K562 (cell line): ENCODE data around the gene OR2S2. TPM values are rescaled to one million over a fixed set of nuclear protein-coding genes. Genes with fewer than 3 reads are reported as not detected.
A peak's percentile ranks its signal among the peaks of the same experiment; 100 is the strongest.

Experiments used
- ATAC-seq: fragments of 200-7000 bp; cut with Tn5 transposase; 3 replicates; pipeline ENCODE4 v1.9.1; 2020; ENCODE audit warnings: moderate library complexity
- BruUV-seq: library from RNA; stranded (reverse); fragments of 400-500 nt; replicated peaks from 2 replicates; lab custom pipeline; 2021; lab: Mats Ljungman, UMichigan
- CTCF ChIA-PET: fragments of 300-600 bp; formaldehyde crosslinking; extraction: SDS; loops from one replicate; lab custom pipeline; 2021; ENCODE audit warnings: low intra/inter-chr PET ratio; lab: Yijun Ruan, JAX
- POLR2A ChIA-PET: fragments of 300-600, 350-650 bp; sonication (Branson Sonifier 250); formaldehyde crosslinking; extraction: SDS; loops from one replicate; lab custom pipeline; 2021; ENCODE audit warnings: antibody characterized with exemption, inconsistent platforms; lab: Yijun Ruan, JAX
- DNase-seq, 4 experiments: peaks; one replicate each; pipeline versions ENCODE4 v3.0.0 to v3.0.0-alpha.2; 2011 to 2018; ENCODE audit warnings: low spot score in 3 of 4, mixed read lengths in 3 of 4; ENCODE audit errors: extremely low read depth in 1 of 4
- FAIRE-seq: peaks from 2 replicates; lab custom pipeline; 2011; peaks lifted over from hg19 to GRCh38; lab: Jason Lieb, UNC
- H2AFZ ChIP-seq: 2 replicates; pipeline ENCODE4 v1.6.0; 2011; ENCODE audit warnings: low read depth, low read length, control low read depth, inconsistent platforms
- H3K27ac ChIP-seq: fragments of 200-600 bp; 3 replicates; pipeline ENCODE4 v1.8.0; 2011; ENCODE audit warnings: low read depth, mild to moderate bottlenecking, control low read depth, inconsistent platforms, low read length, moderate library complexity, mixed read lengths; ENCODE audit errors: extremely low read depth
- H3K27me3 ChIP-seq, 2 experiments: fragments of 300-600 bp in 1 of 2; 2 replicates in 1 of 2; 3 replicates in 1 of 2; pipeline versions ENCODE4 v1.6.0 to v1.8.0; 2011; ENCODE audit warnings: inconsistent platforms in 2 of 2, low read length in 2 of 2, mild to moderate bottlenecking in 1 of 2, mixed read lengths in 1 of 2, moderate library complexity in 1 of 2; ENCODE audit not compliant: control insufficient read depth in 2 of 2, insufficient read depth in 2 of 2
- H3K36me3 ChIP-seq: fragments of 300-600 bp; 3 replicates; pipeline ENCODE4 v1.8.0; 2011; ENCODE audit warnings: mild to moderate bottlenecking, low read length, inconsistent platforms; ENCODE audit not compliant: control insufficient read depth, insufficient read depth
- H3K4me1 ChIP-seq, 2 experiments: fragments of 200-600 bp in 1 of 2; replicated peaks in 1 of 2; 2 replicates in 1 of 2; 3 replicates in 1 of 2; pipeline versions ENCODE4 v1.5.1 to v1.8.0; 2011; ENCODE audit warnings: inconsistent platforms in 2 of 2, low read length in 2 of 2, mild to moderate bottlenecking in 1 of 2, mixed read lengths in 1 of 2, moderate library complexity in 1 of 2; ENCODE audit not compliant: control insufficient read depth in 2 of 2, insufficient read depth in 2 of 2
- H3K4me2 ChIP-seq: 2 replicates; pipeline ENCODE4 v1.6.1; 2011; ENCODE audit warnings: low read length, control low read depth, inconsistent platforms, mixed read lengths; ENCODE audit not compliant: insufficient read depth
- H3K4me3 ChIP-seq: fragments of 200-600 bp; sonication (generic), shearing (Covaris generic); 2 replicates; pipeline ENCODE4 v1.5.1; 2016; ENCODE audit warnings: control low read depth, inconsistent platforms
- H3K79me2 ChIP-seq: fragments of 200-600 bp; 3 replicates; pipeline ENCODE4 v1.8.0; 2011; ENCODE audit warnings: low read length, inconsistent platforms; ENCODE audit not compliant: control insufficient read depth, insufficient read depth
- H3K9ac ChIP-seq, 2 experiments: 2 replicates each; pipeline versions ENCODE4 v1.6.0 to v1.6.1; 2011; ENCODE audit warnings: low read depth in 2 of 2, low read length in 2 of 2, control low read depth in 1 of 2, inconsistent platforms in 1 of 2, mild to moderate bottlenecking in 1 of 2, mixed read lengths in 1 of 2; ENCODE audit not compliant: insufficient read depth in 1 of 2
- H3K9me1 ChIP-seq: one replicate; pipeline ENCODE4 v1.6.0; 2011; ENCODE audit warnings: inconsistent platforms, mild to moderate bottlenecking, low read length, moderate library complexity; ENCODE audit not compliant: control insufficient read depth, insufficient read depth
- H3K9me3 ChIP-seq: replicated peaks from 2 replicates; pipeline ENCODE4 v1.5.1; 2011; ENCODE audit warnings: low read depth, low read length, inconsistent platforms; ENCODE audit not compliant: control insufficient read depth, insufficient read depth
- H4K20me1 ChIP-seq: replicated peaks from 2 replicates; pipeline ENCODE4 v1.6.1; 2011; ENCODE audit warnings: low read length, inconsistent platforms, mixed read lengths; ENCODE audit not compliant: control insufficient read depth, insufficient read depth
- E2F1 ChIP-seq: sonication (generic); formaldehyde crosslinking; IDR thresholded peaks from 2 replicates; pipeline ENCODE4 v1.8.1; 2023; ENCODE audit warnings: mild to moderate bottlenecking, missing genetic modification reagents, moderate library complexity
- HNRNPK ChIP-seq: fragments of 200-400 bp; formaldehyde crosslinking; IDR thresholded peaks from one replicate; pipeline ENCODE4 v1.6.1; 2018; ENCODE audit warnings: mild to moderate bottlenecking, low read depth, low read length; ENCODE audit not compliant: poor library complexity, severe bottlenecking
- NRF1 ChIP-seq, 2 experiments: fragments of 450-650 bp; IDR thresholded peaks in 1 of 2; conservative IDR thresholded peaks in 1 of 2; 2 replicates each; pipeline ENCODE4 v1.6.1; 2014; ENCODE audit warnings: mild to moderate bottlenecking in 2 of 2
- PHTF2 ChIP-seq: fragments of 250-450 bp; sonication (Bioruptor Pico); IDR thresholded peaks from 2 replicates; pipeline ENCODE4 v1.5.0; 2021; ENCODE audit warnings: mild to moderate bottlenecking
- POLR2G ChIP-seq: fragments of 200-400 bp; formaldehyde crosslinking; IDR thresholded peaks from 2 replicates; pipeline ENCODE4 v1.6.1; 2017; ENCODE audit warnings: low read depth, mild to moderate bottlenecking, antibody characterized with exemption, low read length, moderate library complexity
- PTTG1 ChIP-seq: fragments of 450-650 bp; IDR thresholded peaks from 2 replicates; pipeline ENCODE4 v1.6.1; 2016; ENCODE audit warnings: low read depth, mild to moderate bottlenecking, missing genetic modification characterization, missing compliant biosample characterization
- SMAD4 ChIP-seq: fragments of 250-450 bp; sonication (Bioruptor Pico); conservative IDR thresholded peaks from 2 replicates; pipeline ENCODE4 v1.8.0; 2021; ENCODE audit warnings: inconsistent platforms, mild to moderate bottlenecking, moderate library complexity
- ZNF347 ChIP-seq: fragments of 450-650 bp; formaldehyde crosslinking; IDR thresholded peaks from 2 replicates; pipeline ENCODE4 v1.4.0; 2020; ENCODE audit warnings: low read depth, mild to moderate bottlenecking, moderate library complexity
- ZNF592 ChIP-seq: fragments of 450-650 bp; IDR thresholded peaks from 2 replicates; pipeline ENCODE4 v1.6.1; 2017; ENCODE audit warnings: antibody characterized with exemption, mild to moderate bottlenecking
- whole genome bisulfite sequencing: fragments of 100-300 bp; shearing (Covaris generic); methylation state at CpG from one replicate; pipeline ENCODE4 v1.1.6; 2016; ENCODE audit warnings: low coverage, mixed read lengths; ENCODE audit not compliant: insufficient coverage; ENCODE audit errors: missing lambda C conversion rate; 5-methylcytosine and 5-hydroxymethylcytosine counted together
- in situ Hi-C: fragments of 300-500 bp; cut with MboI; formaldehyde crosslinking; loops from 4 replicates; pipeline ENCODE4 v1.15.0; 2018; ENCODE audit warnings: inconsistent platforms, mixed read lengths
- intact Hi-C: fragments of 100-400 bp; cut with micrococcal nuclease; formaldehyde crosslinking; loops from 2 replicates; pipeline ENCODE4 v1.14.2; 2022
- polyA plus RNA-seq, 8 experiments: library from polyadenylated mRNA; depleted of rRNA in 4 of 8; stranded (reverse) in 5 of 8; unstranded in 3 of 8; fragments of >200 nt; fragmentation: Nextera tagmentation in 2 of 8; fragmentation: Illumina TruSeq in 1 of 8; extraction: Ambion mirVana in 2 of 8; extraction: Trizol in 1 of 8; gene quantifications; 2 replicates each; pipeline versions ENCODE4 v1.2.1 to v1.2.3, GENCODE V29; 2011 to 2014; ENCODE audit warnings: inconsistent platforms in 1 of 8, missing spikeins in 1 of 8
- total RNA-seq, 7 experiments: library from RNA; depleted of rRNA in 6 of 7; stranded (reverse); fragments of >200 nt in 6 of 7; fragmentation: Illumina TruSeq in 2 of 7; extraction: Trizol in 2 of 7; gene quantifications; 2 replicates each; pipeline versions ENCODE4 v1.2.1 to v1.2.3, GENCODE V29; 2011 to 2021; ENCODE audit warnings: low replicate concordance in 1 of 7
- TF ChIP-seq, protein P1 (sequence below): fragments of 450-650 bp; formaldehyde crosslinking; IDR thresholded peaks from 2 replicates; pipeline ENCODE4 v1.4.0; 2020; ENCODE audit warnings: mild to moderate bottlenecking, moderate library complexity
- TF ChIP-seq, protein P2 (sequence below): fragments of 250-450 bp; sonication (Bioruptor Pico); IDR thresholded peaks from 2 replicates; pipeline ENCODE4 v1.4.0; 2020

OR2S2 gene
- total and polyA plus RNA-seq, 9 of the 15 experiments (the other 6 are each of a cell fraction or from before 2014, with no cell fraction given) = not detected

- no peak for FAIRE-seq
- DNase-seq = peak; percentile 74 to 92 (median 81)
- in situ Hi-C loops = no loop called here
- Histone ChIP-seq H3K9me3 (no peaks in the 10 kb centered on the region), H4K20me1 (no peaks in the 10 kb centered on the region), H3K79me2 (no peaks in the 10 kb centered on the region), H3K9me1 (no peaks in the 10 kb centered on the region), H3K36me3 (no peaks in the 10 kb centered on the region), H3K4me3 (no peak overlapping the region), H3K9ac (peak overlapping the region; percentile 32 to 71), H3K27ac (peak overlapping the region; percentile 95), H2AFZ (peak overlapping the region; percentile 84), H3K27me3 (no peaks in the 10 kb centered on the region), H3K4me1 (peaks cover 49 to 53% of the 10 kb centered on the region in 2 experiments), H3K4me2 (peak overlapping the region; percentile 77)
- BruUV-seq = no TSS peak
- intact Hi-C loops = no loop called here
- ATAC-seq = peak; percentile 93
- 0% methylated on average over 8 of the region's 9 CpGs for WGBS
- ChIA-PET CTCF (no interaction called here), POLR2A (interaction anchor here (3.3 kb wide), 1 partner anchor 10 kb away, joined by 20 read pairs; no protein-coding TSS in a partner anchor)
- TF ChIP-seq PHTF2 (CRISPR knock-in tag) = no peak
- no peak for TF ChIP-seq ZNF347
- TF ChIP-seq, protein P1, sequence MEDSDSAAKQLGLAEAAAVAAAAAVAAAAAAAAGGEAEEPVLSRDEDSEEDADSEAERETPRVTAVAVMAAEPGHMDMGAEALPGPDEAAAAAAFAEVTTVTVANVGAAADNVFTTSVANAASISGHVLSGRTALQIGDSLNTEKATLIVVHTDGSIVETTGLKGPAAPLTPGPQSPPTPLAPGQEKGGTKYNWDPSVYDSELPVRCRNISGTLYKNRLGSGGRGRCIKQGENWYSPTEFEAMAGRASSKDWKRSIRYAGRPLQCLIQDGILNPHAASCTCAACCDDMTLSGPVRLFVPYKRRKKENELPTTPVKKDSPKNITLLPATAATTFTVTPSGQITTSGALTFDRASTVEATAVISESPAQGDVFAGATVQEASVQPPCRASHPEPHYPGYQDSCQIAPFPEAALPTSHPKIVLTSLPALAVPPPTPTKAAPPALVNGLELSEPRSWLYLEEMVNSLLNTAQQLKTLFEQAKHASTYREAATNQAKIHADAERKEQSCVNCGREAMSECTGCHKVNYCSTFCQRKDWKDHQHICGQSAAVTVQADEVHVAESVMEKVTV (CRISPR knock-in tag) = no peak
- TF ChIP-seq, protein P2, sequence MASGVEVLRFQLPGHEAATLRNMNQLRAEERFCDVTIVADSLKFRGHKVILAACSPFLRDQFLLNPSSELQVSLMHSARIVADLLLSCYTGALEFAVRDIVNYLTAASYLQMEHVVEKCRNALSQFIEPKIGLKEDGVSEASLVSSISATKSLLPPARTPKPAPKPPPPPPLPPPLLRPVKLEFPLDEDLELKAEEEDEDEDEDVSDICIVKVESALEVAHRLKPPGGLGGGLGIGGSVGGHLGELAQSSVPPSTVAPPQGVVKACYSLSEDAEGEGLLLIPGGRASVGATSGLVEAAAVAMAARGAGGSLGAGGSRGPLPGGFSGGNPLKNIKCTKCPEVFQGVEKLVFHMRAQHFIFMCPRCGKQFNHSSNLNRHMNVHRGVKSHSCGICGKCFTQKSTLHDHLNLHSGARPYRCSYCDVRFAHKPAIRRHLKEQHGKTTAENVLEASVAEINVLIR = no peak
- TF ChIP-seq POLR2G = peak; percentile 56
- TF ChIP-seq ZNF592 = peak; percentile 92
- TF ChIP-seq NRF1 (conservative IDR thresholded peaks at IDR 0.05 in 1 of 2, IDR thresholded peaks at IDR 0.05 in 1 of 2) = peak; percentile 70 to 76
- no peak for TF ChIP-seq HNRNPK
- no peak for TF ChIP-seq PTTG1 (tag)
- peak; percentile 79 for TF ChIP-seq SMAD4 (CRISPR knock-in tag)
- no peak for TF ChIP-seq E2F1 (CRISPR knock-in tag)
Observed at GRCh38 chr9:35914301-35914807, 43.6 kb downstream of the OR2S2 start.
